ENCODE results near the gene BBX. TPM values are rescaled to one million over a fixed set of nuclear protein-coding genes. Genes with fewer than 3 reads are reported as not detected.

Gene BBX
- total RNA-seq, 1 donor: 97.6 TPM

DNA sequence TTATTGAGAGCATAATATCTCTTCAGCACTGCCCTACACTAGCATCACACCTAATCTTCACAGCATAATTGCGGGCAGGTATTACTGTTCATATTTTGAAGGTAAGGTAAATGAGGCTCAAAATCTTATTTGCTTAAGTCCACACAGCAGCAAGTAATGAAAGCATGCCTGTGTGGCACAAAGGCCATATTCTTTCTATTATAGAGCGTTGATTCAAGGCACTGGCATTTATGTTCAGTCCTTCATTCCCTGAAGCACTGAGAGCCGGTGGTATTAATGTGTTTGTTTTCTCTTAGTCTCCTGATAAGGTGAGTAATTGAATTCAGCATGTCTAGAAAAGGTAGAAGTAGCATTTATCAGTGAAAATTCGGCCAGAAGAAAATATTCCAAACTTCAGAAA lies 231.2 kb downstream of the BBX start:
- DNase-seq (ENCODE audit: low read depth): no peak
- no peak overlapping the region for H3K4me3 ChIP-seq (ENCODE audit: low read depth, low read length)
- TF ChIP-seq, protein P1, sequence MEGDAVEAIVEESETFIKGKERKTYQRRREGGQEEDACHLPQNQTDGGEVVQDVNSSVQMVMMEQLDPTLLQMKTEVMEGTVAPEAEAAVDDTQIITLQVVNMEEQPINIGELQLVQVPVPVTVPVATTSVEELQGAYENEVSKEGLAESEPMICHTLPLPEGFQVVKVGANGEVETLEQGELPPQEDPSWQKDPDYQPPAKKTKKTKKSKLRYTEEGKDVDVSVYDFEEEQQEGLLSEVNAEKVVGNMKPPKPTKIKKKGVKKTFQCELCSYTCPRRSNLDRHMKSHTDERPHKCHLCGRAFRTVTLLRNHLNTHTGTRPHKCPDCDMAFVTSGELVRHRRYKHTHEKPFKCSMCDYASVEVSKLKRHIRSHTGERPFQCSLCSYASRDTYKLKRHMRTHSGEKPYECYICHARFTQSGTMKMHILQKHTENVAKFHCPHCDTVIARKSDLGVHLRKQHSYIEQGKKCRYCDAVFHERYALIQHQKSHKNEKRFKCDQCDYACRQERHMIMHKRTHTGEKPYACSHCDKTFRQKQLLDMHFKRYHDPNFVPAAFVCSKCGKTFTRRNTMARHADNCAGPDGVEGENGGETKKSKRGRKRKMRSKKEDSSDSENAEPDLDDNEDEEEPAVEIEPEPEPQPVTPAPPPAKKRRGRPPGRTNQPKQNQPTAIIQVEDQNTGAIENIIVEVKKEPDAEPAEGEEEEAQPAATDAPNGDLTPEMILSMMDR (IDR thresholded peaks at IDR 0.05; ENCODE audit: insufficient read depth, low read depth, low read length): no peak

DNA sequence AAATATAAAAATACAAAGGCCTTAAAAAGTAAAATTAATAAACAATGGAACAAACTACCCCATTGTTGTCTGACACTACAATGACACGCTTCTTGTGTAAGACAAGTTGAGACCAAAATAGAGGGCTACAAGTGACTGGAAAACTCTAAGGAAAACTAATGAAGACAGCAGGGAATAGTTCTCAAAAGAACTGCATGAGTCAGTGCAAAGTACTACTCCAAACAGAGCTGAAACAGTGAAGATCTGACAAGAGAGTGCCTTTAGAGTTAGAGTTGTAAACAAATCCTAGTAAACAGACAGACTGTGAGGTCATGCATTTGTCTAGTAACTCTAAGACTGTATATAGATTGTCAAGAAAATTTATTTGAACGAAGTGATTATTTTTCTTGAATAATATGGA lies 233.9 kb downstream of the BBX start:
- TF ChIP-seq, protein P1 (IDR thresholded peaks at IDR 0.05; ENCODE audit: insufficient read depth, low read depth, low read length): no peak
- DNase-seq (ENCODE audit: low read depth): peak; percentile 34
- no peak overlapping the region for H3K4me3 ChIP-seq (ENCODE audit: low read depth, low read length)

DNA sequence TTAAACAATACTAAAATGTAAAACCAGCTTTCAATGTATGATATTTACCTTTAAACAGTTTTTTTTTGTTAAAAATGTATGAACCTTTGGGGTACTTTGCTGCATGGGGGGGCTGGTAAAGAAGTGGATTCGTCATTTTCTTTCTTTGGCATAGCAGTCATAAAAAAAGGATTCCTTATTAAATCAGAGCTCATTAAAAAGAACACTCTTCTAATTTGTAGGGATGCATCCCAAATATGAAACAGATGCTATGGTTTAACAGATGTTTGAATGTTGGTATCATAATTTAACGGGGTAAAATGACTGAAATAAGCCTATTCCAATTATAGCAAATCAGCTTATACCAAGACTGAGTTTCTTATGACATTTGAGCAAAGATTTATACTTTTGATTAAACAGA lies 234.4 kb downstream of the BBX start:
- TF ChIP-seq, protein P1 (IDR thresholded peaks at IDR 0.05; ENCODE audit: insufficient read depth, low read depth, low read length): no peak

DNA sequence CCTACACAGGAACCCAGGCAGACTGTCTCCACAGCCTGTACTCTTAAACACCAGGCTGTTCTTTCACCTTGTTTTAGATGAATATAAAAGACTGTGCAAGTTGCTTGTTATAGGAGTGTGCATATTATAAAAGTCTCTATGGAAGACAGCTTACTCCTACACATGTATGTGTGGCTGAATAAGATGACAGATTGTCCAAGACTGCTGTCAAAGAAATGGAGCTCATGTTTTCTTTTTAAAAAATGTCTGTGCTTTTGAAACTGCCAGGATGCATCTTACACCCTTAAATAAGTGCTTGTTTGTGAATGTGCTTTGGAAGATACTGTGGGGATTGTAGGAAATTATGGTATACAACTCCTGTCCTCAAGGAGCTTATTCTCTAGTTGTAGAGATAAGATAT lies 237.4 kb downstream of the BBX start:
- no peak overlapping the region for H3K4me3 ChIP-seq (ENCODE audit: low read depth, low read length)
- TF ChIP-seq, protein P1 (IDR thresholded peaks at IDR 0.05; ENCODE audit: insufficient read depth, low read depth, low read length): no peak
- no peak for DNase-seq (ENCODE audit: low read depth)

More for the DNA sequence above, 234.4 kb downstream of the BBX start:
- DNase-seq (ENCODE audit: low read depth): no peak
- H3K4me3 ChIP-seq (ENCODE audit: low read depth, low read length): no peak overlapping the region

DNA sequence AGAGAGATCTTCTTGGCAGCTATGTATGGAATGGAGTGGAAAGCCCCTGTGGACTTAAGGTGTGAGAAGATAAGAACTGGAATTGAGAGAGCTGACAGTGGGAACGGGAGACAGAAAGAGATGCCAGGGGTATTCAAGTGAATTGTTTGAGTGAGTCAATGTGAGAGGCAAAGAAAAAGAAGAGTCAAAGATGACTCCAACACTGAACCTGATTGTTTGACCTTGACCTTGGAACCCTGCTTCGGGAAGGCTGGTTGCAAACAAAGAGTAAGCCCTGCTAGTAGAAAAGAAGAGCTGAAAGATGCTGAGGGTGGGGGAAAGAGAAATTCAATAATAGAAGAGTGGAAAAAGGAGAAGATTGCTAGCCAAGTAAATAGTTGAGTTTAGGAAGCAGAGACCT lies 238.6 kb downstream of the BBX start:
- DNase-seq (ENCODE audit: low read depth): no peak
- TF ChIP-seq, protein P1 (IDR thresholded peaks at IDR 0.05; ENCODE audit: insufficient read depth, low read depth, low read length): no peak
- no peak overlapping the region for H3K4me3 ChIP-seq (ENCODE audit: low read depth, low read length)

DNA sequence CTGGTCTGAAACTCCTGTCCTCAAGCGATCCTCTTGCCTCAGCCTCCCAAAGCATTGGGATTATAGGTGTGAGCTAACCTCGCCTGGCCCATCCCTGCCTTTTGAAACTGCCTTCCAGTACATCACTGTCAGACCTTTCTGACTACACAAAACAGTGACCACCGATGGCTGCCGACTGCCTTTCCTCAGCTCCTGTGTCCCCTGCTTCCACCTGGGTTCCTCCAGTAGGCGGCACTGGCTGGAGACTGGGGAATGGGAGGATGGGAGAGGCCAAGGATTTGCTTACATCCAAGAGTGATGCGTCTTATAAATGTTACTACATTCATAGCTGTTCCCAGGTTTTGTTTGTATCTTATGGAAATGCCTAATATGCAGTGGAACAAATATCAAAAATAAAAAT lies 242.8 kb downstream of the BBX start:
- TF ChIP-seq, protein P1 (IDR thresholded peaks at IDR 0.05; ENCODE audit: insufficient read depth, low read depth, low read length): no peak
- no peak for DNase-seq (ENCODE audit: low read depth)
- no peak overlapping the region for H3K4me3 ChIP-seq (ENCODE audit: low read depth, low read length)

DNA sequence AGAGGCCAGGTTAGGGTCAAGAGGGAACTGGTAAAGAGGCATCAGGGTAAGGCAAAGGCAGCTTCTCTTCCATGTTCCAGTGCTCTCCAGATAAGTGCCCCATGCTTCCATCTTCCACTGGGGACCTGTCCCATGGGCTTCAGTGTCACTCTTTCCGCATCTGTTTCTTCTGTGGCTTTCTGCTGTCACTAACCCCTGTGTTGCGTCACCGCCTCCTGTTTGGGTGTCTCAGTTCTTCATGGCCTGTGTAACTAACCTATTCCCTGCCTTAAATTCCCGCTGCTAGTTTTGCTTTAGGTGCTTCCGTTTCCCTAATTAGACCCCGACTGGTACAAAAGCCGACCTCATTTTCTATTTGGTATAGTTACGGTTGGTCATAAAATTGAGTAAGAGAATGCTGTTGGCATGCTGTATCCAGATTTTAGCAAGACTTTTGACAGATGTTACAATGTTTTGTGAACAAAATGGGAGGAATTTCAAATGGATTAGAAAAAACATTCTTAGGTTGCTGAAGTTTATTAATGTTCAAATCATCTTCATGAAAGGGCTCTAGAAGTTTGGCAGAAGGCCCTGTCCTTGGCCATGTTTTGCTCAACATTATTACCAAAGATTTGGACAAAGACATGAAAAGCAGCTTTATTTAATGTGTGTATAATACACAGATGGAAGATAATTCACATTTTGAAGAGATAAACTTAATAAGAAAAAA lies 245.3 kb downstream of the BBX start:
- TF ChIP-seq, protein P1 (IDR thresholded peaks at IDR 0.05; ENCODE audit: insufficient read depth, low read depth, low read length): no peak
- H3K4me3 ChIP-seq (ENCODE audit: low read depth, low read length): no peak overlapping the region
- peak; percentile 16 for DNase-seq (ENCODE audit: low read depth)
